Measurements from ENCODE around the gene MED25. TPM values are rescaled to one million over a fixed set of nuclear protein-coding genes. Genes with fewer than 3 reads are reported as not detected.

Gene MED25
- total and polyA plus RNA-seq, 12 donors = 39.5 to 149 (median 54.9) TPM

DNA sequence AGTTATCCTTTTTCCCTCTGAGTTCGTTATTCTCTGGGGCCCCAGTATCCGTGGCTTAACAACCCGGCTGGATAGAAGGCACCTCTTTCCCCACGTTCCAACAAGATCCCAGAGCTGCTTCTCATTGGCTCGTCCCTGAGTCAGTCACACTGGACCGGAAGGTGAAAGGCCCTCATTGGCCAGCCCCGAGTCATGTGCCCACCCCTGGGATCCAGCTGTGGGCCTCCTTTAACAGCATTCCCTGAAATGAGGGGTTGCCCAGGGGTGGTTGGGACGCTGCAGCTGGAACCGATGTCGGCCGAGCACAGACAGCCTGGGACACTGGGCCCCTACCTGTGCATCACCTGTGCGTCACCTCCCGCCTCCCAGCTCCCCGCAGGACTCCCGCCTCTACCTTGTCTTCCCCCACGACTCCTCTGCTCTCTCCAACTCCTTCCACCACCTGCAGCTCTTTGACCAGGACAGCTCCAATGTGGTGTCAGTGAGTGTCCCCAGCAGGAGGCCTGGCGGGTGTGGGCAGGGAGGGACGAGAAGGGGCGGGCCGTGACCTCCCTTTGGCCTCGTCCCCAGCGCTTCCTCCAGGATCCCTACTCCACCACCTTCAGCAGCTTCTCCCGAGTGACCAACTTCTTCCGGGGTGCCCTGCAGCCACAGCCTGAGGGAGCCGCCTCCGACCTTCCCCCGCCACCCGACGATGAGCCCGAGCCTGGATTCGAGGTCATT lies 63.7 kb downstream of the MED25 start:
- intact Hi-C loops (cut with DNase I) = loop anchor here in 1 of 10 donors (5.0 kb wide), 1 partner anchor 45 kb away; the partner anchor contains the start of genes ATF5 and NUP62
- Histone ChIP-seq H3K4me1 (peaks cover 3 to 18% (median 13%) of the 10 kb centered on the region in 9 donors), H3K27ac (no peak overlapping the region), H3K4me3 (no peak overlapping the region), H3K27me3 (no peaks in the 10 kb centered on the region), H3K9me3 (no peaks in the 10 kb centered on the region), H3K36me3 (peaks cover 15 to 83% (median 73%) of the 10 kb centered on the region in 9 donors)
- 88 to 89% methylated on average over 31 of the region's 31 CpGs for WGBS, 2 donors
- ATAC-seq (no peak), DNase-seq (peak in 1 of 2 donors; percentile 8)
- TF ChIP-seq, protein P1, sequence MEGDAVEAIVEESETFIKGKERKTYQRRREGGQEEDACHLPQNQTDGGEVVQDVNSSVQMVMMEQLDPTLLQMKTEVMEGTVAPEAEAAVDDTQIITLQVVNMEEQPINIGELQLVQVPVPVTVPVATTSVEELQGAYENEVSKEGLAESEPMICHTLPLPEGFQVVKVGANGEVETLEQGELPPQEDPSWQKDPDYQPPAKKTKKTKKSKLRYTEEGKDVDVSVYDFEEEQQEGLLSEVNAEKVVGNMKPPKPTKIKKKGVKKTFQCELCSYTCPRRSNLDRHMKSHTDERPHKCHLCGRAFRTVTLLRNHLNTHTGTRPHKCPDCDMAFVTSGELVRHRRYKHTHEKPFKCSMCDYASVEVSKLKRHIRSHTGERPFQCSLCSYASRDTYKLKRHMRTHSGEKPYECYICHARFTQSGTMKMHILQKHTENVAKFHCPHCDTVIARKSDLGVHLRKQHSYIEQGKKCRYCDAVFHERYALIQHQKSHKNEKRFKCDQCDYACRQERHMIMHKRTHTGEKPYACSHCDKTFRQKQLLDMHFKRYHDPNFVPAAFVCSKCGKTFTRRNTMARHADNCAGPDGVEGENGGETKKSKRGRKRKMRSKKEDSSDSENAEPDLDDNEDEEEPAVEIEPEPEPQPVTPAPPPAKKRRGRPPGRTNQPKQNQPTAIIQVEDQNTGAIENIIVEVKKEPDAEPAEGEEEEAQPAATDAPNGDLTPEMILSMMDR (IDR thresholded peaks at IDR 0.05) = no peak

DNA sequence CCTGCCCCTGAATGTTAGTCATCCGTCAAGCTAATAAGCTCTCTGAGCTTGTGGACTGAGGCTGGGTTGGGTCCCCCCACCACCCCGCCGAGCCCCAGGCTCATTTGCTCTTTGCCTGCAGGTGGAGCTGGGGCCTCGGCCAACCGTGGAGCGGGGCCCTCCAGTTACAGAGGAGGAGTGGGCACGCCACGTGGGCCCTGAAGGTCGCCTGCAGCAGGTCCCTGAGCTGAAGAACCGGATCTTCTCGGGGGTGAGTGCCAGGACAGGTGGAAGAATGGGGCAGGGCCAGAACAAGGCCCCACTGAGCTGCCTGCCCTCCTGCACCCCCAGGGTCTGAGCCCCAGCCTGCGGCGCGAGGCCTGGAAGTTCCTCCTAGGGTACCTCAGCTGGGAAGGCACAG lies 64.6 kb downstream of the MED25 start:
- no peak overlapping the region for H3K27ac ChIP-seq
- H3K27me3 ChIP-seq = no peaks in the 10 kb centered on the region
- H3K9me3 ChIP-seq = no peaks in the 10 kb centered on the region
- peaks cover 15 to 90% (median 73%) of the 10 kb centered on the region in 9 donors for H3K36me3 ChIP-seq
- intact Hi-C loops (cut with DNase I) = loop anchor here in 1 of 10 donors (5.0 kb wide), 1 partner anchor 45 kb away; the partner anchor contains the start of genes ATF5 and NUP62
- 97 to 98% methylated on average over 14 of the region's 14 CpGs for WGBS, 2 donors
- no peak for DNase-seq
- no peak overlapping the region for H3K4me3 ChIP-seq
- ATAC-seq = no peak
- TF ChIP-seq, protein P1 (IDR thresholded peaks at IDR 0.05) = no peak
- peaks cover 3 to 25% (median 13%) of the 10 kb centered on the region in 9 donors for H3K4me1 ChIP-seq

DNA sequence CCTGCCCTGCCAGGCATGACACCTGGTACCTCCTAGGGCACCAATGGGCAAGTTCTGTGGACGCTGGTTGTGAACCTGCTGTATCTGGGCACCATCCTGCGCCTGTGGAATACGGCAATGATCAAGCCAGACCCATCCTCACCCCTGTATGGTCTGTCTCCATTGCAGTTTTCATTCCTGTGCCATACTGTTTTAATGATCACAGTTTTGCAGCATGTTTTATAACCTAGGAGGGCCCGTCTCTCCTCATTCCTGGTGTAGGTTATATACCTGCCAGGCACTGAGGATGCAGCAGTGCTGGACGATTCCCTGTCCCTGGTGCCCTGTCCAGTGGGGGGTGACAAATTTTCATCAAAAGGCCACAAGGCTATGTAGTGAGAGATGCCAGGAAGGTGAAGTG lies 65.0 kb downstream of the MED25 start:
- 98 to 100% methylated on average over 5 of the region's 5 CpGs for WGBS, 2 donors
- DNase-seq (no peak), ATAC-seq (no peak)
- Histone ChIP-seq H3K4me3 (no peak overlapping the region), H3K4me1 (peaks cover 3 to 25% (median 11%) of the 10 kb centered on the region in 9 donors), H3K9me3 (no peaks in the 10 kb centered on the region), H3K36me3 (peaks cover 15 to 90% (median 73%) of the 10 kb centered on the region in 9 donors), H3K27ac (no peak overlapping the region), H3K27me3 (no peaks in the 10 kb centered on the region)
- intact Hi-C loops (cut with DNase I) = loop anchor here in 1 of 10 donors (5.0 kb wide), 1 partner anchor 44 kb away; the partner anchor contains the start of genes ATF5 and NUP62
- TF ChIP-seq, protein P1 (IDR thresholded peaks at IDR 0.05) = no peak

DNA sequence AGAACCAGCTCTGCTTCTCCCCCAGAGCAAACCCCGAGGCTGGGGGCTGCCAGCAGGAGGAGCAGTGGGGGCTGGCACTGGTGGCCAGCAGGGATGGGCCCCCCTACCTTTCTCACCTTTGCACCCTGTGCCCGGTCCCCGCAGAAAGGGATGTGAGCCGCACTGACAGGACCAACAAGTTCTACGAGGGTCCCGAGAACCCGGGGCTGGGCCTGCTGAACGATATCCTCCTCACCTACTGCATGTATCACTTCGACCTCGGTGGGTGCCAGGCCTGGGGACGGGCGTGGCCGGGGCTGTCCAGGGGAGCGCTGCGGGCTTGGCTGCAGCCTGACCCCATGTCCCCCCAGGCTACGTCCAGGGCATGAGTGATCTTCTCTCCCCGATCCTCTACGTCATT lies 66.0 kb downstream of the MED25 start:
- intact Hi-C loops (cut with DNase I) = loop anchor here in 1 of 10 donors (5.0 kb wide), 1 partner anchor 43 kb away; the partner anchor contains the start of genes ATF5 and NUP62
- Histone ChIP-seq H3K27me3 (no peaks in the 10 kb centered on the region), H3K9me3 (no peaks in the 10 kb centered on the region), H3K36me3 (peaks cover 15 to 87% (median 68%) of the 10 kb centered on the region in 9 donors), H3K4me1 (peaks cover 0 to 14% (median under 1%) of the 10 kb centered on the region in 9 donors), H3K27ac (no peak overlapping the region), H3K4me3 (no peak overlapping the region)
- TF ChIP-seq, protein P1 (IDR thresholded peaks at IDR 0.05) = no peak
- ATAC-seq (no peak), DNase-seq (no peak)
- WGBS, 2 donors = 94% methylated on average over 18 of the region's 18 CpGs

All from heart right ventricle (tissue), 16 donors.